ENCODE data around the gene DDX43.
"Not testable (repeated sequence)": the region's sequence is repeated elsewhere in the genome, so short reads cannot be mapped to it uniquely, and the experiment has no call there.

DDX43 gene

DNA sequence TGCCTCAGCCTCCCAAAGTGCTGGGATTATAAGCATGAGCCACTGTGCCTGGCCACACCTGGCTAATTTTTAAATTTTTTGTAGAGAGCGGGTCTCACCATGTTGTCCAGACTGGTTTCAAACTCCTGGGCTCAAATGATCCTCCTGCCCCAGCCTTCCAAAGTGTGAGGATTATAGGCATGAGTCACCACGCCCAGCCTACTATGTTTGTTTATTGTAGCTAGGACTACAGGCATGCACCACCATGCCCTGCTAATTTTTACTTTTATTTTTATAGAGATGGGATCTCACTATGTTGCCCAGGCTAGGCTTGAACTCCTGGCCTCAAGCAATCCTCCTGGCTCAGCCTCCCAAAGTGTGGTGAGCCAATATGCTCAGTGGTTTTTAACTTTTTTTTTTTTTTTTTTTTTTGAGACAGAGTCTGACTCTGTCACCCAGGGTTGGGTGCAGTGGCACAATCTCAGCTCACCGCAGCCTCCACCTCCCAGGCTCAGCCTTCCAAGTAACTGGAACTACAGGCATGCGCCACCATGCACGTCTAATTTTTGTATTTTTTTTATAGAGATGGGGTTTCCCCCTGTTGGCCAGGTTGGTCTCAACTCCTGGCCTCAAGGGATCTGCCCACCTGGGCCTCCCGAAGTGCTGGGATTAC, 12.0 kb upstream of the DDX43 start:
- no peak for DNase-seq (ENCODE audit: extremely low spot score)
- TF ChIP-seq, protein P1, sequence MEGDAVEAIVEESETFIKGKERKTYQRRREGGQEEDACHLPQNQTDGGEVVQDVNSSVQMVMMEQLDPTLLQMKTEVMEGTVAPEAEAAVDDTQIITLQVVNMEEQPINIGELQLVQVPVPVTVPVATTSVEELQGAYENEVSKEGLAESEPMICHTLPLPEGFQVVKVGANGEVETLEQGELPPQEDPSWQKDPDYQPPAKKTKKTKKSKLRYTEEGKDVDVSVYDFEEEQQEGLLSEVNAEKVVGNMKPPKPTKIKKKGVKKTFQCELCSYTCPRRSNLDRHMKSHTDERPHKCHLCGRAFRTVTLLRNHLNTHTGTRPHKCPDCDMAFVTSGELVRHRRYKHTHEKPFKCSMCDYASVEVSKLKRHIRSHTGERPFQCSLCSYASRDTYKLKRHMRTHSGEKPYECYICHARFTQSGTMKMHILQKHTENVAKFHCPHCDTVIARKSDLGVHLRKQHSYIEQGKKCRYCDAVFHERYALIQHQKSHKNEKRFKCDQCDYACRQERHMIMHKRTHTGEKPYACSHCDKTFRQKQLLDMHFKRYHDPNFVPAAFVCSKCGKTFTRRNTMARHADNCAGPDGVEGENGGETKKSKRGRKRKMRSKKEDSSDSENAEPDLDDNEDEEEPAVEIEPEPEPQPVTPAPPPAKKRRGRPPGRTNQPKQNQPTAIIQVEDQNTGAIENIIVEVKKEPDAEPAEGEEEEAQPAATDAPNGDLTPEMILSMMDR (IDR thresholded peaks at IDR 0.05; ENCODE audit: control extremely low read depth, extremely low read depth, low read depth, missing control alignments) = no peak
- ChIA-PET CTCF (no interaction called here), POLR2A (no interaction called here)

DNA sequence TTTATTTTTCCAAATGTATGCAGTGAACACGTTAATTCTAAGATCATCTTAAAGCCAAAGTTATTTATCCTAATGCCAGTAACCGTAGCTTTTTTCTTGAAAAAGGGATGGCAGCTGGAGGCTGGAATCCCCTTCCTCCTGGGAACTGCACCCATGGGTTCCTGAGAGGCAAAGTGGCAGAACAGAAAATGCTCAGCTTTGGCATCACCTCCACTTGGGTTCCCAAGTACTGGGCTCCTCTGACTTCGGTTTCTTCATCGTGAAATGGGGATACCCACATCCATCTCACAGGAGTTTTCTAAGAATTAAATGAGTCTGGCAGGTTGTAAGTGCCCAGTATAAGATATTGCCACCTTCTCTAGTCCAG, 6.2 kb upstream of the DDX43 start:
- ChIA-PET POLR2A (interaction anchor here (0.5 to 1.4 kb wide), 3 partner anchors 9 to 740 kb away, joined by 3 to 12 read pairs (median 3); no protein-coding TSS in a partner anchor), CTCF (interaction anchor here (0.8 to 2.5 kb wide), 12 partner anchors 9 to 978 kb away, joined by 3 to 16 read pairs (median 4); no protein-coding TSS in a partner anchor)
- DNase-seq (ENCODE audit: extremely low spot score) = no peak
- TF ChIP-seq, protein P1 (IDR thresholded peaks at IDR 0.05; ENCODE audit: control extremely low read depth, extremely low read depth, low read depth, missing control alignments) = no peak

DNA sequence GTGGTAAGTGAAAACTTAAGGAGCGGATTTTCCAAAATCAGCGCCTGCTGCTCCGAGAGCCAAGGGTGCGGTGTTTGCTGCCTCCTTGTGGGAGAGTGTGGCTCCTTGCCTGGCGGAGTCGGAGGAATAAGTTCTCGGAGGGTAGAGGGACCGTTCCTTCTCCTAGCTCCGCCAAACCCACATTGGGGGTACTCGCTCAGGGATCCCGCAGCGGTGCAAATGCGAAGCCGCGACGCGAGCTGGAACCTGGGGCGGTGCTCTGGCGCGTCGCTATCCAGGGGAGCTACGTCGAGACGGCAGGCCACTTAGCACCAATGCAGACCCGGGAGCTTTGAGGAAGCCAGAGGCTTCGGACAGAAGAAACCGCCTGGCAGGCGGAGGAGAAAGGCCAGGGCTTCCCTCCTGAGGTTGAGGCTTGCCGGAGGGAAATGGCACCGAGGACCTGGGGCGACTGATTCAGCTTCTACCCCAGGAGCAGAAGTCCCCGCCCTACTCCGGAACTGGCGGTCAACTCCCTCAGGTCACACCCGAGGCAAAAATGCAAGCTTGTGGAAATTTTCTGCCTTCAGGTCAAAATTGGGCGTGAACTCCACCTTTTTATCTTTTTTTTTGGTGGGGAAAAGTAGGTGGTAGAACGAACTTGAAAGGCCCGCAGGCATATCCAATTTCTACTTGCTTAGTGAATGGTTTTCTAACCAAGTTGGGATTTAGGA, 5.7 kb upstream of the DDX43 start:
- DNase-seq (ENCODE audit: extremely low spot score) = peak; percentile 76
- TF ChIP-seq, protein P1 (IDR thresholded peaks at IDR 0.05; ENCODE audit: control extremely low read depth, extremely low read depth, low read depth, missing control alignments) = peak; percentile 72
- ChIA-PET CTCF (interaction anchor here (0.8 to 2.5 kb wide), 12 partner anchors 9 to 979 kb away, joined by 3 to 16 read pairs (median 5); no protein-coding TSS in a partner anchor), POLR2A (interaction anchor here (0.5 to 1.4 kb wide), 3 partner anchors 9 to 741 kb away, joined by 3 to 12 read pairs (median 3); no protein-coding TSS in a partner anchor)

DNA sequence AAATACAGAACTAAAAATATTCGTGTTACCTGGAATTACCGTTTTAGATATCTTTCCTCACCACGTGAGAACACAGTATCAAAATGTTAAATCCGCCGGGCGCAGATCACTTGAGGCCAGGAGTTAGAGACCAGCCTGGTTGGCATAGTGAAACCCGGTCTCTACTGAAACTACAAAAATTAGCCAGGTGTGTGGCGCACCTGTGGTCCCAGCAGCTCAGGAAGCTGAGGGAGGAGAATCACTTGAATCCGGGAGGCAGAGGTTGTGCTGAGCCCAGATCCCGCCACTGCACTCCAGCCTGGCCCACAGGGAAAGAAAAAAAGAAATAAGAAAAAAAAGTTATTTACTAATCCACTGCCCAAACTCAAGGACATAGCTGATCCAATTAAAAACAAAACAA, 4.8 kb upstream of the DDX43 start:
- POLR2A ChIA-PET = interaction anchor here (0.7 kb wide), 1 partner anchor 84 kb away, joined by 4 read pairs; no protein-coding TSS in a partner anchor
- TF ChIP-seq, protein P1 (IDR thresholded peaks at IDR 0.05; ENCODE audit: control extremely low read depth, extremely low read depth, low read depth, missing control alignments) = no peak
- CTCF ChIA-PET = interaction anchor here (1.5 kb wide), 1 partner anchor 11 kb away, joined by 4 read pairs; no protein-coding TSS in a partner anchor
- DNase-seq (ENCODE audit: extremely low spot score) = no peak

DNA sequence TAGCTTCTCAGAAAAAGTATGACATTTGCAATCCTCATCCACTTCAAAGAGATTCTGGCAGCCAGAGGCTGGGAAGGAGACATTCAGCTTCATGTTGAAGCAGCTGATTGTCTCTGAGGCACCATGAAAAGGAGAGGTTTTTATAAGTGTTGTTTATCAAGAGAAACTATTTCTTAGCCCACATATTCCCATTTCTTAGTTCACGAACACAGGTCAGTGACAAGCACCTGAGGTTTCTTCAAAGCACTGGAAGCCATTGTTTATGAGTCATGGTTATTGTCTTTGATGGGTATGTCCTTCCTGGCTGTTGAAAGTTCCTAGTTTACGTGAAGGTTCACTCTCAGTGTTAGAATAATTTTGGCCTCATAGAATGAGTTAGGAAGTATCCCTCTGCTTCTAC, 3.0 kb upstream of the DDX43 start:
- ChIA-PET CTCF (interaction anchor here (1.5 kb wide), 1 partner anchor 9 kb away, joined by 4 read pairs; no protein-coding TSS in a partner anchor), POLR2A (no interaction called here)

DNA sequence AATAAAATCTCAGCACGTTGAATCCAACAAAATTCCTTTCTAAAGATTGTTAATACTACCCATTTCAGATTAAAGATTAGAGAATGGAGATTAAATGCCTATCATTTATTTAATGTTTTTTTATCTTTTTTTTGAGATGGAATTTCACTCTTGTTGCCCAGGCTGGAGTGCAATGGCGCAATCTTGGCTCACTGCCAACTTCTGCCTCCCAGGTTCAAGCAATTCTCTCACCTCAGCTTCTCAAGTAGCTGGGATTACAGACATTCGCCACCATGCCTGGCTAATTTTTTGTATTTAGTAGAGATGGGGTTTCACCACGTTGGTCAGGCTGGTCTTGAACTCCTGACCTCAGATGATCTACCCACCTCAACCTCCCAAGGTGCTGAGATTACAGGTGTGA, 2.4 kb upstream of the DDX43 start:
- POLR2A ChIA-PET; DNase-seq (ENCODE audit: extremely low spot score); CTCF ChIA-PET: not testable (repeated sequence)

More for the DNA sequence above, 3.0 kb upstream of the DDX43 start:
- TF ChIP-seq, protein P1 (IDR thresholded peaks at IDR 0.05; ENCODE audit: control extremely low read depth, extremely low read depth, low read depth, missing control alignments) = no peak
- no peak for DNase-seq (ENCODE audit: extremely low spot score)

DNA sequence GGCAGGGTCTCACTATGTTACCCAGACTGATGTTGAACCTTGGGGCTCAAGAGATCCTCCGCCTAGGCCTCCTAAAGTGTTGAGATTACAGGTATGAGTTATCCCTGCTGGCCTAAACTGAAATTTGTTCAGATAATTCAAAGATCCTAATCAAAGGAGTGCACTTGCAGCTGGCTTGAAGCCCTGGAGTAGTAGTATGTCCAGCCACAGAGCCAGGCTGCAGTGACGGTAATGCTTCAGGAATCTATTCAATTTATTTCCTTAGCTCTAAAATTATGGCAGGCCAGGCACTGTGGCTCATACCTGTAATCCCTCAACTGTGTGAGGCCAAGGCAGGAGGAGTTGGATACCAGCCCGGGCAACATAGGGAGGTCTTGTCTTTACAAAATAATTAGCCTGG, 1.4 kb upstream of the DDX43 start:
- CTCF ChIA-PET = interaction anchor here (1.3 kb wide), 1 partner anchor 108 kb away, joined by 3 read pairs; no protein-coding TSS in a partner anchor
- TF ChIP-seq, protein P1 (IDR thresholded peaks at IDR 0.05; ENCODE audit: control extremely low read depth, extremely low read depth, low read depth, missing control alignments) = no peak
- POLR2A ChIA-PET = no interaction called here
- DNase-seq (ENCODE audit: extremely low spot score) = no peak
